H1 (cell line): ENCODE results near the gene SIX6. TPM values are rescaled to one million over a fixed set of nuclear protein-coding genes. Genes with fewer than 3 reads are reported as not detected.

Source experiments
- BCL11A ChIP-seq, 2 experiments: IDR thresholded peaks; one replicate each; pipeline ENCODE4 v1.6.1; 2011; ENCODE audit warnings: low read depth in 2 of 2, low read length in 2 of 2, mild to moderate bottlenecking in 2 of 2
- CBX5 ChIP-seq: fragments of 300-800, 300-1000 bp; sonication (generic); IDR thresholded peaks from 2 replicates; pipeline ENCODE4 v1.7.1; 2016; ENCODE audit warnings: antibody characterized with exemption, low read length, low read depth
- GABPA ChIP-seq: IDR thresholded peaks from 2 replicates; pipeline ENCODE4 v1.6.1; 2011; ENCODE audit warnings: mild to moderate bottlenecking, low read length, moderate library complexity, borderline replicate concordance; ENCODE audit not compliant: insufficient read depth
- HDAC6 ChIP-seq: IDR thresholded peaks from one replicate; pipeline ENCODE4 v1.7.1; 2012; ENCODE audit warnings: low read depth, mild to moderate bottlenecking, inconsistent platforms, low read length, moderate library complexity
- RNF2 ChIP-seq: fragments of 200-900, 300-1000 bp; sonication (generic); IDR thresholded peaks from 2 replicates; pipeline ENCODE4 v1.7.1; 2016; ENCODE audit warnings: borderline replicate concordance, low read depth, mild to moderate bottlenecking, antibody characterized with exemption, low read length; ENCODE audit not compliant: poor library complexity, severe bottlenecking; ENCODE audit errors: missing control alignments
- polyA plus RNA-seq, 7 experiments: library from polyadenylated mRNA; depleted of rRNA in 3 of 7; stranded (reverse) in 5 of 7; unstranded in 2 of 7; fragments of >200 nt in 5 of 7; fragments of 200-250 nt in 2 of 7; gene quantifications; 1 replicate in 5 of 7; 2 replicates in 1 of 7; 4 replicates in 1 of 7; pipeline versions ENCODE4 v1.2.1 to v1.2.3, GENCODE V29; 2011 to 2013; ENCODE audit warnings: missing spikeins in 2 of 7, mixed read lengths in 2 of 7
- total RNA-seq: library from RNA; stranded (reverse); fragmentation: NEBNext Ultra II Directional; extraction: Animal tissue kit (Norgen Biotek cat#: 25700); gene quantifications from 2 replicates; pipeline ENCODE4 v1.2.1, GENCODE V29; 2021

The SIX6 gene
- total and polyA plus RNA-seq, 2 of the 8 experiments (the other 6 are each of a cell fraction or from before 2014, with no cell fraction given), result 0.03 TPM; not detected in 1

GRCh38 chr14:60495946-60496345 is 13.0 kb upstream of the SIX6 start (continued):
- TF ChIP-seq BCL11A (IDR thresholded peaks at IDR 0.05; ENCODE audit: low read depth in 2 of 2, low read length in 2 of 2) (no peak), GABPA (no peak), RNF2 (no peak), CBX5 (no peak), HDAC6 (no peak)
